Measurements from ENCODE around the gene HID1.
"Not testable (repeated sequence)": the region's sequence is repeated elsewhere in the genome, so short reads cannot be mapped to it uniquely, and the experiment has no call there.

HID1 gene

GRCh38 chr17:74975943-74976342, 3.4 kb upstream of the HID1 start:
- no peak for FAIRE-seq
- no peak for TF ChIP-seq CTCF (IDR thresholded peaks at IDR 0.05; ENCODE audit: insufficient read depth, missing control alignments)
- no peak for DNase-seq (ENCODE audit: insufficient read length, low spot score)

- DNase-seq (ENCODE audit: insufficient read length, low spot score): no peak
- FAIRE-seq: no peak
- TF ChIP-seq CTCF (IDR thresholded peaks at IDR 0.05; ENCODE audit: insufficient read depth, missing control alignments): no peak
Observed at GRCh38 chr17:74972973-74973328, 392 bp upstream of the HID1 start.

GRCh38 chr17:74971842-74972106, 785 bp downstream of the HID1 start:
- no peak for TF ChIP-seq CTCF (IDR thresholded peaks at IDR 0.05; ENCODE audit: insufficient read depth, missing control alignments)
- FAIRE-seq (no peak), DNase-seq (ENCODE audit: insufficient read length, low spot score) (no peak)

GRCh38 chr17:74971069-74971841, 1.3 kb downstream of the HID1 start:
- DNase-seq (ENCODE audit: insufficient read length, low spot score) (no peak), FAIRE-seq (no peak)
- TF ChIP-seq CTCF (IDR thresholded peaks at IDR 0.05; ENCODE audit: insufficient read depth, missing control alignments): no peak

- TF ChIP-seq CTCF (IDR thresholded peaks at IDR 0.05; ENCODE audit: insufficient read depth, missing control alignments): no peak
- DNase-seq (ENCODE audit: insufficient read length, low spot score) (no peak), FAIRE-seq (no peak)
Observed at GRCh38 chr17:74970395-74970794, 2.2 kb downstream of the HID1 start.

GRCh38 chr17:74969501-74969900, 3.1 kb downstream of the HID1 start:
- FAIRE-seq: not testable (repeated sequence)

GRCh38 chr17:74968361-74968780, 4.2 kb downstream of the HID1 start:
- DNase-seq (ENCODE audit: insufficient read length, low spot score): no peak
- TF ChIP-seq CTCF (IDR thresholded peaks at IDR 0.05; ENCODE audit: insufficient read depth, missing control alignments): no peak
- FAIRE-seq: no peak

More at GRCh38 chr17:74969501-74969900, 3.1 kb downstream of the HID1 start:
- DNase-seq (ENCODE audit: insufficient read length, low spot score): not testable (repeated sequence)

Data from D721Med (cell line).